H1 (cell line): ENCODE results near the gene CCNK. TPM values are rescaled to one million over a fixed set of nuclear protein-coding genes. Genes with fewer than 3 reads are reported as not detected.

ENCODE experiments used
- CTCF ChIA-PET: fragments of 300-600 bp; sonication (Branson Sonifier 250); formaldehyde crosslinking; loops from one replicate; lab custom pipeline; 2021; ENCODE audit not compliant: partially characterized antibody; lab: Charles Lee
- POLR2A ChIA-PET: fragments of 300-600 bp; sonication (Branson Sonifier 250); formaldehyde crosslinking; loops from one replicate; lab custom pipeline; 2021; ENCODE audit warnings: inconsistent platforms; ENCODE audit not compliant: partially characterized antibody; lab: Charles Lee
- DNase-seq, 2 experiments: peaks; one replicate each; pipeline versions ENCODE4 v3.0.0 to v3.0.0-alpha.2; 2010 to 2022; ENCODE audit warnings: low spot score in 2 of 2, low read depth in 1 of 2, mixed read lengths in 1 of 2
- FAIRE-seq: peaks from 2 replicates; lab custom pipeline; 2011; peaks lifted over from hg19 to GRCh38; lab: Jason Lieb, UNC
- H2AFZ ChIP-seq: 2 replicates; pipeline ENCODE4 v1.8.1; 2012; ENCODE audit warnings: low read length, inconsistent platforms
- H2AK5ac ChIP-seq: 2 replicates; pipeline ENCODE4 v1.6.1; 2013; ENCODE audit warnings: low read depth, low read length
- H2BK120ac ChIP-seq: replicated peaks from 2 replicates; pipeline ENCODE3; 2013; ENCODE audit warnings: low read depth, low read length, inconsistent platforms
- H2BK12ac ChIP-seq: 2 replicates; pipeline ENCODE4 v1.6.1; 2013; ENCODE audit warnings: low read depth, low read length
- H2BK15ac ChIP-seq: 2 replicates; pipeline ENCODE4 v1.6.1; 2013; ENCODE audit warnings: low read length
- H2BK20ac ChIP-seq: 2 replicates; pipeline ENCODE4 v1.6.1; 2013; ENCODE audit warnings: low read length
- H2BK5ac ChIP-seq: 2 replicates; pipeline ENCODE4 v1.6.1; 2013; ENCODE audit warnings: low read depth, low read length
- H3K14ac ChIP-seq: 2 replicates; pipeline ENCODE4 v1.6.1; 2013; ENCODE audit warnings: inconsistent platforms; ENCODE audit not compliant: insufficient read length
- H3K18ac ChIP-seq: 2 replicates; pipeline ENCODE4 v1.6.1; 2013; ENCODE audit warnings: low read length; ENCODE audit errors: extremely low read depth
- H3K23ac ChIP-seq: 2 replicates; pipeline ENCODE4 v1.6.1; 2013; ENCODE audit warnings: inconsistent platforms; ENCODE audit not compliant: insufficient read length
- H3K23me2 ChIP-seq: 2 replicates; pipeline ENCODE4 v1.6.1; 2013; ENCODE audit warnings: low read depth, low read length
- H3K27ac ChIP-seq: 2 replicates; pipeline ENCODE4 v1.6.1; 2011; ENCODE audit warnings: low read depth, low read length, inconsistent platforms
- H3K27me3 ChIP-seq, 4 experiments: replicated peaks in 1 of 4; 1 replicate in 1 of 4; 2 replicates in 3 of 4; pipeline versions ENCODE4 v1.6.1 to v1.8.1; 2011 to 2013; ENCODE audit warnings: low read length in 3 of 4, mild to moderate bottlenecking in 3 of 4, inconsistent platforms in 2 of 4, mixed read lengths in 2 of 4, moderate library complexity in 1 of 4; ENCODE audit not compliant: control insufficient read depth in 3 of 4, insufficient read depth in 3 of 4; ENCODE audit errors: extremely low read depth in 1 of 4
- H3K36me3 ChIP-seq, 4 experiments: 2 replicates each; pipeline versions ENCODE4 v1.6.1 to v1.8.1; 2011 to 2013; ENCODE audit warnings: mild to moderate bottlenecking in 4 of 4, low read length in 3 of 4, moderate library complexity in 2 of 4, control low read depth in 1 of 4, inconsistent platforms in 1 of 4; ENCODE audit not compliant: insufficient read depth in 4 of 4, control insufficient read depth in 2 of 4
- H3K4ac ChIP-seq: replicated peaks from 2 replicates; pipeline ENCODE3; 2013; ENCODE audit warnings: low read length, low read depth, mixed read lengths, inconsistent platforms; ENCODE audit not compliant: insufficient read length
- H3K4me1 ChIP-seq, 4 experiments: replicated peaks in 1 of 4; 1 replicate in 1 of 4; 2 replicates in 3 of 4; pipeline versions ENCODE4 v1.6.1 to v1.8.1; 2011 to 2013; ENCODE audit warnings: low read length in 3 of 4, inconsistent platforms in 2 of 4, mixed read lengths in 1 of 4; ENCODE audit not compliant: insufficient read depth in 4 of 4, control insufficient read depth in 3 of 4
- H3K4me2 ChIP-seq, 2 experiments: 2 replicates each; pipeline versions ENCODE4 v1.6.1 to v1.8.1; 2011 to 2013; ENCODE audit warnings: low read depth in 2 of 2, low read length in 2 of 2, control low read depth in 1 of 2, inconsistent platforms in 1 of 2, mild to moderate bottlenecking in 1 of 2; ENCODE audit not compliant: insufficient read depth in 1 of 2
- H3K4me3 ChIP-seq, 4 experiments: fragments of 200-600, 300-600 bp in 1 of 4; sonication (generic), shearing (Covaris generic), sonication (Bioruptor Twin) in 1 of 4; 2 replicates each; pipeline versions ENCODE4 v1.5.1 to v1.8.1; 2011 to 2016; ENCODE audit warnings: low read length in 4 of 4, low read depth in 3 of 4, control low read depth in 2 of 4, inconsistent platforms in 2 of 4, mild to moderate bottlenecking in 2 of 4, mixed read lengths in 1 of 4, moderate library complexity in 1 of 4; ENCODE audit not compliant: insufficient read depth in 2 of 4; ENCODE audit errors: extremely low read depth in 1 of 4
- H3K56ac ChIP-seq: replicated peaks from 2 replicates; pipeline ENCODE3; 2013; ENCODE audit warnings: low read depth, mild to moderate bottlenecking, mixed read lengths, low read length, inconsistent platforms; ENCODE audit not compliant: insufficient read length
- H3K79me1 ChIP-seq: 2 replicates; pipeline ENCODE4 v1.6.1; 2013; ENCODE audit warnings: low read depth, low read length, control low read depth
- H3K79me2 ChIP-seq, 2 experiments: 2 replicates each; pipeline versions ENCODE4 v1.6.1 to v1.8.1; 2012 to 2013; ENCODE audit warnings: low read length in 2 of 2, mild to moderate bottlenecking in 2 of 2, inconsistent platforms in 1 of 2; ENCODE audit not compliant: insufficient read depth in 2 of 2, control insufficient read depth in 1 of 2
- H3K9ac ChIP-seq, 4 experiments: replicated peaks in 1 of 4; 1 replicate in 1 of 4; 2 replicates in 3 of 4; pipeline versions ENCODE4 v1.6.1 to v1.8.1; 2011 to 2013; ENCODE audit warnings: low read depth in 3 of 4, low read length in 3 of 4, control low read depth in 2 of 4, mild to moderate bottlenecking in 2 of 4, moderate library complexity in 2 of 4, inconsistent platforms in 1 of 4; ENCODE audit errors: extremely low read depth in 1 of 4
- H3K9me3 ChIP-seq, 2 experiments: 2 replicates each; pipeline versions ENCODE4 v1.6.1 to v1.8.1; 2012 to 2013; ENCODE audit warnings: mild to moderate bottlenecking in 2 of 2, moderate library complexity in 2 of 2, control low read depth in 1 of 2, inconsistent platforms in 1 of 2, low read depth in 1 of 2, low read length in 1 of 2, mixed read lengths in 1 of 2; ENCODE audit not compliant: insufficient read depth in 2 of 2
- H4K20me1 ChIP-seq, 2 experiments: replicated peaks in 1 of 2; 2 replicates each; pipeline versions ENCODE3 to v1.8.1; 2011 to 2013; ENCODE audit warnings: inconsistent platforms in 2 of 2, low read length in 2 of 2, mild to moderate bottlenecking in 1 of 2; ENCODE audit not compliant: insufficient read depth in 2 of 2, control insufficient read depth in 1 of 2
- H4K5ac ChIP-seq: 2 replicates; pipeline ENCODE4 v1.6.1; 2013; ENCODE audit warnings: low read length, low read depth, mixed read lengths, inconsistent platforms; ENCODE audit not compliant: insufficient read length
- H4K8ac ChIP-seq: 2 replicates; pipeline ENCODE4 v1.8.0; 2013; ENCODE audit warnings: mild to moderate bottlenecking, moderate library complexity, low read length, inconsistent platforms; ENCODE audit not compliant: insufficient read depth; ENCODE audit errors: extremely low read depth
- H4K91ac ChIP-seq: replicated peaks from 2 replicates; pipeline ENCODE3; 2013; ENCODE audit warnings: low read length, mixed read lengths, inconsistent platforms; ENCODE audit not compliant: insufficient read length
- POLR2AphosphoS5 ChIP-seq: IDR thresholded peaks from 2 replicates; pipeline ENCODE4 v1.6.1; 2011; ENCODE audit warnings: low read depth, low read length
- WGBS, 2 experiments: shearing (Covaris generic) in 1 of 2; methylation state at CpG; one replicate each; pipeline versions ENCODE4 v1.1.6 to v1.1.7; 2013 to 2015; ENCODE audit warnings: low lambda C conversion rate in 2 of 2, mixed read lengths in 2 of 2, inconsistent platforms in 1 of 2, low coverage in 1 of 2, missing lambda C conversion rate in 1 of 2; ENCODE audit not compliant: insufficient replicate concordance in 2 of 2, insufficient coverage in 1 of 2, insufficient read length in 1 of 2; ENCODE audit errors: extremely low coverage in 1 of 2, missing lambda C conversion rate in 1 of 2; 5-methylcytosine and 5-hydroxymethylcytosine counted together
- polyA plus RNA-seq, 7 experiments: library from polyadenylated mRNA; depleted of rRNA in 3 of 7; stranded (reverse) in 5 of 7; unstranded in 2 of 7; fragments of >200 nt in 5 of 7; fragments of 200-250 nt in 2 of 7; gene quantifications; 1 replicate in 5 of 7; 2 replicates in 1 of 7; 4 replicates in 1 of 7; pipeline versions ENCODE4 v1.2.1 to v1.2.3, GENCODE V29; 2011 to 2013; ENCODE audit warnings: missing spikeins in 2 of 7, mixed read lengths in 2 of 7
- total RNA-seq: library from RNA; stranded (reverse); fragmentation: NEBNext Ultra II Directional; extraction: Animal tissue kit (Norgen Biotek cat#: 25700); gene quantifications from 2 replicates; pipeline ENCODE4 v1.2.1, GENCODE V29; 2021

Gene CCNK
- total and polyA plus RNA-seq, 2 of the 8 experiments (the other 6 are each of a cell fraction or from before 2014, with no cell fraction given), result 10.7 to 82.7 TPM

DNA sequence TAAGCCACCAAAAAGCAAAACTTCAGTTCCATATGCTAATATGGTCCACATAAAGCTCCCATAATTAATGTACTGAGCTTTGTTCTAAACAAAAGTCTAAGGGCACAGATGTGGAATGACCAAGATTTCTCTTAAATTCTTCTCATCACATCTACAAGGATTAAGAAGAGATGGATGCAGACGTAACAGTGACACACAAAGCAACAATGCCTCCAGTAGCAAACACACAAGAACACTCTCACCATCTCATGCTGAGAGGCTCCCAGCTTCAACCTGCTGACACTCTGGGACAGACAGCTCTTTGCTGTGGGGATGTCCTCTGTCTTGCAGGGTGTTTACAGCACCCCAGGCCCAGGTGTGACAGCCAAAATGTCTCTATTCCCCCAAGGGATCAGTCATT is 48.7 kb upstream of the CCNK start:
- Histone ChIP-seq H2AFZ (no peak overlapping the region), H2BK120ac (no peak overlapping the region), H2BK15ac (no peak overlapping the region), H3K4me1 (no peaks in the 10 kb centered on the region), H4K5ac (no peak overlapping the region), H3K18ac (no peak overlapping the region), H2BK20ac (no peak overlapping the region), H3K79me2 (peaks cover 0 to 2% of the 10 kb centered on the region in 2 experiments; a peak in 1 of 4 replicates), H2BK5ac (no peak overlapping the region), H4K20me1 (peaks cover 2 to 7% of the 10 kb centered on the region in 2 experiments), H3K79me1 (peaks cover 3% of the 10 kb centered on the region; the same call in 1 of the 2 replicates), H3K4ac (no peak overlapping the region), H2BK12ac (no peak overlapping the region), H3K9me3 (no peaks in the 10 kb centered on the region; a peak in 2 of 4 replicates), H3K56ac (no peak overlapping the region), H3K9ac (no peak overlapping the region), H3K36me3 (peaks cover 0 to 13% (median 5%) of the 10 kb centered on the region in 4 experiments; a peak in 3 of 8 replicates), H2AK5ac (no peak overlapping the region), H3K27me3 (no peaks in the 10 kb centered on the region), H3K27ac (no peak overlapping the region), H4K8ac (no peak overlapping the region), H3K4me2 (no peak overlapping the region), H3K14ac (no peak overlapping the region), H4K91ac (no peak overlapping the region), H3K4me3 (no peak overlapping the region), H3K23me2 (no peaks in the 10 kb centered on the region), H3K23ac (no peak overlapping the region)
- no peak for FAIRE-seq
- ChIA-PET CTCF (interaction anchor here (3.1 kb wide), 1 partner anchor 11 kb away, joined by 13 read pairs; no protein-coding TSS in a partner anchor), POLR2A (interaction anchor here (0.5 kb wide), 1 partner anchor 627 kb away, joined by 3 read pairs; no protein-coding TSS in a partner anchor)
- WGBS, 2 experiments, result 85% methylated on average over 1 of the region's 1 CpG; no CpG with 5 or more reads in 1 of the 2 experiments
- DNase-seq, result no peak
- no peak for TF ChIP-seq POLR2AphosphoS5
